ENCODE measurements around the gene LBR.

DNA sequence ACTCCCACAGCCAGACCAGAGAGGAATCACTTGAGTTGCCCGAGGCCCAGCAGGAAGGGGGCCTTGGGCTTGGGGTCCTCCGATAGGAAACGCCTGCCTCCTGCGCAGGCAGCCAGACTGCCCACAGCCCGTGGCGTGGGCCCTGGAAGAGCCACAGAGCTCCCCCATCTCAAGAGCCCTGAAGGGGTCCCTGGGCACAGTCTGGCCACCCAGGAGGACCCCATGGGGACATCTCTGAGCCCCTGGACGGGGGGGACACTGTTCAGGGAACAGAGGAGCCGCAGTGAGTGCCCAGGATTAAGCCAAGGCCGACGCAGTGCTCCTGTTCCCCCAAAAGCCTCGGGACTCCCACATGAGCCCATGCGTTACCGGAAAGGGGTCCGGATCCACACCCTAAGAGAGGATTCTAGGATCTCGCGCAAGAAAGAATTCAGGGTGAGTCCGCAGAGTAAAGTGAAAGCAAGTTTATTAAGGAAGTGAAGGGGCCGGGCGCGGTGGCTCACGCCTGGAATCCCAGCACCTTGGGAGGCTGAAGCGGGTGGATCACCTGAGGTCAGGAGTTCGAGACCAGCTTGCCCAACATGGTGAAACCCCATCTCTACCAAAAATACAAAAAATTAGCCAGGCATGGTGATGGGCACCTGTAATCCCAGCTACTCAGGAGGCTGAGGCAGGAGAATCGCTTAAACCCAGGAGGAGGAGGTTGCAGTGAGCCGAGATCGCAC is 38.1 kb upstream of the LBR start:
- TF ChIP-seq ZNF565 (CRISPR knock-in tag; conservative IDR thresholded peaks at IDR 0.05; ENCODE audit: low read depth), result no peak
- TF ChIP-seq TCF4 (CRISPR knock-in tag; IDR thresholded peaks at IDR 0.05; ENCODE audit: borderline replicate concordance), result no peak
- no peak for TF ChIP-seq ZFP30 (CRISPR knock-in tag; IDR thresholded peaks at IDR 0.05)
- TF ChIP-seq, protein P1, sequence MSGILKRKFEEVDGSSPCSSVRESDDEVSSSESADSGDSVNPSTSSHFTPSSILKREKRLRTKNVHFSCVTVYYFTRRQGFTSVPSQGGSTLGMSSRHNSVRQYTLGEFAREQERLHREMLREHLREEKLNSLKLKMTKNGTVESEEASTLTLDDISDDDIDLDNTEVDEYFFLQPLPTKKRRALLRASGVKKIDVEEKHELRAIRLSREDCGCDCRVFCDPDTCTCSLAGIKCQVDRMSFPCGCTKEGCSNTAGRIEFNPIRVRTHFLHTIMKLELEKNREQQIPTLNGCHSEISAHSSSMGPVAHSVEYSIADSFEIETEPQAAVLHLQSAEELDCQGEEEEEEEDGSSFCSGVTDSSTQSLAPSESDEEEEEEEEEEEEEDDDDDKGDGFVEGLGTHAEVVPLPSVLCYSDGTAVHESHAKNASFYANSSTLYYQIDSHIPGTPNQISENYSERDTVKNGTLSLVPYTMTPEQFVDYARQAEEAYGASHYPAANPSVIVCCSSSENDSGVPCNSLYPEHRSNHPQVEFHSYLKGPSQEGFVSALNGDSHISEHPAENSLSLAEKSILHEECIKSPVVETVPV (CRISPR knock-in tag; IDR thresholded peaks at IDR 0.05), result no peak
- TF ChIP-seq ZNF8 (CRISPR knock-in tag; IDR thresholded peaks at IDR 0.05), result no peak
- no peak for TF ChIP-seq GLIS3 (CRISPR knock-in tag; IDR thresholded peaks at IDR 0.05)
- TF ChIP-seq, protein P2, sequence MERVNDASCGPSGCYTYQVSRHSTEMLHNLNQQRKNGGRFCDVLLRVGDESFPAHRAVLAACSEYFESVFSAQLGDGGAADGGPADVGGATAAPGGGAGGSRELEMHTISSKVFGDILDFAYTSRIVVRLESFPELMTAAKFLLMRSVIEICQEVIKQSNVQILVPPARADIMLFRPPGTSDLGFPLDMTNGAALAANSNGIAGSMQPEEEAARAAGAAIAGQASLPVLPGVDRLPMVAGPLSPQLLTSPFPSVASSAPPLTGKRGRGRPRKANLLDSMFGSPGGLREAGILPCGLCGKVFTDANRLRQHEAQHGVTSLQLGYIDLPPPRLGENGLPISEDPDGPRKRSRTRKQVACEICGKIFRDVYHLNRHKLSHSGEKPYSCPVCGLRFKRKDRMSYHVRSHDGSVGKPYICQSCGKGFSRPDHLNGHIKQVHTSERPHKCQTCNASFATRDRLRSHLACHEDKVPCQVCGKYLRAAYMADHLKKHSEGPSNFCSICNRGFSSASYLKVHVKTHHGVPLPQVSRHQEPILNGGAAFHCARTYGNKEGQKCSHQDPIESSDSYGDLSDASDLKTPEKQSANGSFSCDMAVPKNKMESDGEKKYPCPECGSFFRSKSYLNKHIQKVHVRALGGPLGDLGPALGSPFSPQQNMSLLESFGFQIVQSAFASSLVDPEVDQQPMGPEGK (CRISPR knock-in tag; IDR thresholded peaks at IDR 0.05; ENCODE audit: borderline replicate concordance), result no peak
- no peak for TF ChIP-seq ISL1 (CRISPR knock-in tag; IDR thresholded peaks at IDR 0.05)
- TF ChIP-seq PPARA (CRISPR knock-in tag; IDR thresholded peaks at IDR 0.05; ENCODE audit: borderline replicate concordance), result no peak
- no peak for TF ChIP-seq BACH2 (CRISPR knock-in tag; IDR thresholded peaks at IDR 0.05; ENCODE audit: borderline replicate concordance)
- TF ChIP-seq ESRRG (CRISPR knock-in tag; IDR thresholded peaks at IDR 0.05), result no peak
- TF ChIP-seq, protein P3, sequence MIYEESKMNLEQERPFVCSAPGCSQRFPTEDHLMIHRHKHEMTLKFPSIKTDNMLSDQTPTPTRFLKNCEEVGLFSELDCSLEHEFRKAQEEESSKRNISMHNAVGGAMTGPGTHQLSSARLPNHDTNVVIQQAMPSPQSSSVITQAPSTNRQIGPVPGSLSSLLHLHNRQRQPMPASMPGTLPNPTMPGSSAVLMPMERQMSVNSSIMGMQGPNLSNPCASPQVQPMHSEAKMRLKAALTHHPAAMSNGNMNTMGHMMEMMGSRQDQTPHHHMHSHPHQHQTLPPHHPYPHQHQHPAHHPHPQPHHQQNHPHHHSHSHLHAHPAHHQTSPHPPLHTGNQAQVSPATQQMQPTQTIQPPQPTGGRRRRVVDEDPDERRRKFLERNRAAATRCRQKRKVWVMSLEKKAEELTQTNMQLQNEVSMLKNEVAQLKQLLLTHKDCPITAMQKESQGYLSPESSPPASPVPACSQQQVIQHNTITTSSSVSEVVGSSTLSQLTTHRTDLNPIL (CRISPR knock-in tag; IDR thresholded peaks at IDR 0.05; ENCODE audit: low read depth), result no peak
- TF ChIP-seq ARNTL (CRISPR knock-in tag; IDR thresholded peaks at IDR 0.05; ENCODE audit: borderline replicate concordance, low read depth), result no peak
- TF ChIP-seq ZFP3 (CRISPR knock-in tag; IDR thresholded peaks at IDR 0.05), result no peak
